G401.6 (cell line): ENCODE data around the gene VSX2.

Source experiments
- FAIRE-seq: peaks from 2 replicates; lab custom pipeline; 2012; peaks lifted over from hg19 to GRCh38; lab: Jason Lieb, UNC

VSX2 gene

DNA sequence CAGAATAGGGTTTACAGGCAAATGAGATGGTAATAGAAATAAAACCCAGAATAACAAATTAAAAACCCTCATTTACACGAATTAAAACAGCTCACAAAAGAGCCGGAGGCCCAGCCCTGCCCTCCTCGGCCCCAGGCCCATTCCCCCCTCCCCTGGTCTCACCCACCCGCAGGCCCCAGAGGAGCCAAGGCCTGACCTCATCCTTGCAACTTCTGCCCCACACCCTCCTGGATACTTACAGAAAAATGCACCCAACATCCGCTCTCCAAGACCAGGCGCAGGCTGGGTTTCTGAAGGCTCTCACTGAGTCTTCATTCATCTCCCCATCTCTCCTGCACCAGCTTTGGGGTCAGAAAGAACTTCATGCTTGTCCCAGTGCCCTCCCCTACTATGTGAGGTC is 16.2 kb upstream of the VSX2 start:
- no peak for FAIRE-seq

- FAIRE-seq = no peak
Observed at GRCh38 chr14:74231784-74232183, 7.5 kb upstream of the VSX2 start.

GRCh38 chr14:74235017-74235416 is 4.2 kb upstream of the VSX2 start:
- no peak for FAIRE-seq

- no peak for FAIRE-seq
Observed at GRCh38 chr14:74237441-74237840, 1.8 kb upstream of the VSX2 start.

- no peak for FAIRE-seq
Observed at GRCh38 chr14:74239848-74240793, 872 bp downstream of the VSX2 start.

DNA sequence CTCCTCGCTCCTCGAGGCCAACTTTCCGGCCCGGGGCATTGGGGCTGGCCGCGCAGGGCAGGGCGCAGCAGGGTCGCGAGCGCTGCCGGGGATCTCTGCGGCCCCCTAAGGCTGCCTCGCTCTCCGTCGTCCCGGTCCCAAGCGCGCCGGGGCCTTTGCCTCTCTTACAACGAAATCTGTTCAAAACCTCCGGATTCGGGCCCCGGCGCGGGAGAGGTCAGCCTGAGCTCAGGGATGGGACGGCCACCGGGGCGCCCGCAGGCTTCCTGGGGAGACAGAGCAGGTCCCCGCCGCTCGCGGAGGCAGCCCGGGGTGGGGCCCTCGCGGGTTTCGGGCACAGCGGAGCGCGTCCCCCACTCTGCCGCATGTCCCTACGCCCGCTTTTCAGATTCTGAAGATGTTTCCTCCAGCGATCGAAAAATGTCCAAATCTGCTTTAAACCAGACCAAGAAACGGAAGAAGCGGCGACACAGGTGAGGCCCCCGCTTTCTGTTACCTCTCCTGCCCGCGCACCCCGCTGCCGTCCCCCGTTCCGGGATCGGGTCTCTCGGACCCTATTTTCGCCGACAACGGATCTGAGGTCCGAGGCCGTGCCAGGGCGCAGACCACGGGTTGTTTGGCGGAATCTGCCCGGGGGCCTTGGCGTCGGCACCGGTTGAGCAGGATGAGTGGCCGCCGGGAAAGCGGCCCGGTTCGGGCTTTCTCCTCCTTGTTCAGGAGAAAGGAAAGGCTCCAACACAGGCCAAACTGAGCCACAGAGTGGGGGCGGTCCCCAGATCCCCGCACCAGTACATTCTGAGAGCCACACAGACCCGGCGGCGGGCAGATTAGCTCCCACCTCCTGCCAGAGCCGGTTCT is 1.8 kb downstream of the VSX2 start:
- FAIRE-seq = no peak

DNA sequence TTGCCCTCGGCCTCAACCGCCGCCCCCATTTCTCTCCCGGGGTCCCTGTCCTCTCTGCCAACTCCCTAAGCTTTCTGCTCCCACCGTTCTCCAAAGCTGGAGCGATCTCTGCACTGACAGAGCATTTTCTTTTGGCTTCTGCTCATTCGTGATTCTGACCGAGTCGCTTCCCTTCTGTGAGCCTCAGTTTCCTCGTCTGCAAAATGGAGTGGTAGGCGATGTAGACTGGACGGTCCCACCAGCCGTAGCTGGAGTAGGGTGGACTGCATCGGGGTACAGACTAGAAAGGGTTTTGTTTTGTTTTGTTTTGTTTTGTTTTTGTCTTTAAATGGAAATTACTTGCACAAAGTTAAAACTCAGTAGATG is 2.4 kb downstream of the VSX2 start:
- no peak for FAIRE-seq

DNA sequence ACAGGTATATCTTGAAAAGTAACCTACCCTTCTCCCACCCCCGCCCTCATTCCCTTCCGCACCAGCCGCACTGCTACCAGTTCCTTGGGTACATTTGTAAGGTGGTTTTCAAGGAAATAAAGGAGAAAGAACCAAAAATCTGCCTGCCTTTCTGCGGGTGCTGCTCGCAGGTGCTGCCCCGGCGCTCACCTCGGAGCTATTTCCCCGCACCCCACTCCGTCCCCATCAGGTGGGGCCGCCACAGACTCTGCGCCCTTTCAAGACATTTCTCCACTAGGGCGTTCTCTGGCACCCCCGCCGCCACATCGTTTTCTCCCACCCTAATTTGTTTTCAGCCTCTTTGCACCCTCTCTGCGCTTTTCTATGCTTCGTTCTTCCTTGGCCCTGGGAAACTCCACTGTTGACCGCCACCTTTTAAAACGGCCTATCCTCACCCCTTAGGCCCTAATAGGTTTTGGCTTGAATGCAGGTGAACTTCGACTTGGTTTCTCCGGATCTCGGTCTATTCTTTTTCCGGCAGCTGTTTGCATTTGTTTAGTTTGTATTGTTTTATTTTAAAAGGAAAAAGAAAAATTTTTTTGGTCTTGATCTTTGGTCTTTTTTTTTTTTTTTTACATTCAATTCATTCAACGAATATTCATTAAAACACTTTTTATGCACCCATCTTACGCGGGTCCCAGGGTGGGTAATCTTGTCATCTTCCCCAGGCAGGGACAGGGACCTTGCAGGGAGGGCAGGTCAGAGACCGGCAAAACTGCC is 3.0 kb downstream of the VSX2 start:
- FAIRE-seq = no peak

- no peak for FAIRE-seq
Observed at GRCh38 chr14:74242780-74243042, 3.5 kb downstream of the VSX2 start.

GRCh38 chr14:74243051-74243450 is 3.8 kb downstream of the VSX2 start:
- FAIRE-seq = no peak

DNA sequence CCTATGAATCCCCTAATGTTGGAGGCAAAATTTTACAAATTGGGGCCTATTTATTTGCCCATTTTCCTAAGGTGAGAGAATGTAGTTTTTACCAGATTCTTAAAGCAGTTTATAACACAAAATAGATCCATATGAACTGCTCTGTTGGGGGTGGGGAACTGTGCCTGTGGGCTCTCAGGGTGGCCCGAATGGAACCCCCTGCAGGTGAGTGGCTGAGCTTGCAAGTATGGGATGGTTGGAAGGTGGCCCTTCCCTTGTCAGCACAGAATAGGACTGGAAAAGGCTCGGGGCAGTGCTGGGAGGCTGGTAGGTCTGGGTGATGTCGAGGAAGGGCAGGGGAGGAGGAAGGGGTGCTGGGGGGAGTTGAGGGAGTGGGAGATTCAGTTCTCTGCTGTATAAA is 4.9 kb downstream of the VSX2 start:
- no peak for FAIRE-seq

DNA sequence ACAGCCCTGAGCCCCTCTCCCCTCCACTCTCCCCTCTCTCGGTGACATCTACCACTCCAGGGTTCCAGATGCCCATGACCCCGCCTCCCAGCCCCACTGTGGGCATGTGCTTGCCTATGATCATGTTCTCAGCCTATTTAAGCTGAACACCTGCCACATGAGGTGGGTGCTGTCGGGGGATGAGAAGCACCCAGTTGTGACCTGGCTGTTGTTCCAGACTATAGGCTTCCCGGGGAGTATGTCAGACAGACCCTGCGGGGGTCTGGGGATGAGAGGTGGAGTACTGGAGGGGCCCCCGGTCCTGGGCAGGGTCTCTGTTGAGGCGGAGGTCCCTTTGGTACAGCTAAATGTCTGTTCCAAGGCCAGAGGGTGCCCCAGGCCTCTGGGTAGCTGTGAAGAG is 6.0 kb downstream of the VSX2 start:
- no peak for FAIRE-seq

- no peak for FAIRE-seq
Observed at GRCh38 chr14:74246542-74246941, 7.3 kb downstream of the VSX2 start.

GRCh38 chr14:74248017-74248416 is 8.8 kb downstream of the VSX2 start:
- no peak for FAIRE-seq

GRCh38 chr14:74249433-74250375 is 10.5 kb downstream of the VSX2 start:
- FAIRE-seq = no peak

GRCh38 chr14:74255281-74255680 is 16.0 kb downstream of the VSX2 start:
- no peak for FAIRE-seq

- FAIRE-seq = no peak
Observed at GRCh38 chr14:74257078-74257940, 18.1 kb downstream of the VSX2 start.

GRCh38 chr14:74257941-74258763 is 18.9 kb downstream of the VSX2 start:
- no peak for FAIRE-seq

DNA sequence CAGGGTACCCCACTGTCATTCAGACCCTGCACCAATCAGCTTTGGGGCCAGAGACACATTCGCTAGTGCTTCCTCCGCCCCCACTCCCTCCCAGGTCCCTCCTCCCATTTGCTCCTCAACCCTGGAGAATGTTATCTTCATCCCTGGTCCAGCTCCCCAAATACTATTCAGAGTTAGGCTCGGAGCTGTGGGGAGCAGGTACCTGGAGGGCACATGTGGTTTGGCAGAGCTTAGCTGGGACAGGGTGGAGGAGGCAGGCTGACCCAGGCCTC is 19.5 kb downstream of the VSX2 start:
- no peak for FAIRE-seq

DNA sequence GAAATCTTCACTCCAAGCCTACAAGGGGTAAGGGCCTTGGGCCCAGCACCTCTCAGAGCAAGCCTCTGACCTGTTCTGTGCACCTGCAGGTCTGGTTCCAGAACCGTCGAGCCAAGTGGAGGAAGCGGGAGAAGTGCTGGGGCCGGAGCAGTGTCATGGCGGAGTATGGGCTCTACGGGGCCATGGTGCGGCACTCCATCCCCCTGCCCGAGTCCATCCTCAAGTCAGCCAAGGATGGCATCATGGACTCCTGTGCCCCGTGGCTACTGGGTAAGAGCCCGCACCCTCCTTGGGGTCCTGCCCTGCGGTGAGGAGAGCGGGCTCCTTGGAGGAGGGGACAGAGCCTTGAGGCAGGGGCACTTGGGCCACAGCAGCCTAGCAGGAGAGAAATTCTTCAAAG is 20.3 kb downstream of the VSX2 start:
- FAIRE-seq = no peak
